Fibroblast of the aortic adventitia (primary cell): ENCODE measurements around the gene RABGAP1. TPM values are rescaled to one million over a fixed set of nuclear protein-coding genes. Genes with fewer than 3 reads are reported as not detected.
A peak's percentile ranks its signal among the peaks of the same experiment; 100 is the strongest.

Experiments used
- DNase-seq: peaks from one replicate; pipeline ENCODE4 v3.0.0-alpha.2; 2010; ENCODE audit warnings: low read depth
- H3K4me3 ChIP-seq: 2 replicates; pipeline ENCODE4 v1.5.1; 2011; ENCODE audit warnings: low read depth, mild to moderate bottlenecking, control low read depth, low read length, moderate library complexity
- CTCF ChIP-seq: IDR thresholded peaks from 2 replicates; pipeline ENCODE4 v1.5.1; 2011; ENCODE audit warnings: mild to moderate bottlenecking, low read length, control low read depth, inconsistent platforms; ENCODE audit not compliant: insufficient read depth
- total RNA-seq: library from RNA; depleted of rRNA; stranded (reverse); fragments of >200 nt; gene quantifications from 2 replicates; pipeline ENCODE4 v1.2.3, GENCODE V29; 2012; ENCODE audit warnings: low replicate concordance

The RABGAP1 gene
- total RNA-seq, 1 donor = 50.3 TPM

- no peak for TF ChIP-seq CTCF
- DNase-seq = peak; percentile 80
- no peak overlapping the region for H3K4me3 ChIP-seq
These were observed 13.5 kb downstream of the RABGAP1 start for GRCh38 chr9:122954253-122954691.

GRCh38 chr9:122955961-122956360, 15.1 kb downstream of the RABGAP1 start:
- no peak for DNase-seq
- no peak for TF ChIP-seq CTCF
- H3K4me3 ChIP-seq = no peak overlapping the region

- no peak for TF ChIP-seq CTCF
- H3K4me3 ChIP-seq = no peak overlapping the region
- DNase-seq = no peak
These were observed 20.3 kb downstream of the RABGAP1 start for GRCh38 chr9:122961139-122961538.

- TF ChIP-seq CTCF = no peak
- no peak for DNase-seq
- no peak overlapping the region for H3K4me3 ChIP-seq
These were observed 34.4 kb downstream of the RABGAP1 start for GRCh38 chr9:122975196-122975595.

GRCh38 chr9:122978601-122979000, 37.8 kb downstream of the RABGAP1 start:
- H3K4me3 ChIP-seq = no peak overlapping the region
- TF ChIP-seq CTCF = no peak
- no peak for DNase-seq

- no peak overlapping the region for H3K4me3 ChIP-seq
- no peak for DNase-seq
- TF ChIP-seq CTCF = no peak
These were observed 45.2 kb downstream of the RABGAP1 start for GRCh38 chr9:122986010-122986409.

GRCh38 chr9:122988141-122988540, 47.3 kb downstream of the RABGAP1 start:
- no peak overlapping the region for H3K4me3 ChIP-seq
- TF ChIP-seq CTCF = no peak
- DNase-seq = no peak
